DOHH2 (cell line): Measurements from ENCODE around the gene ITPKC.
A peak's percentile ranks its signal among the peaks of the same experiment; 100 is the strongest.

ENCODE experiments used
- H3F3A ChIP-seq: fragments of 200-600 bp; sonication (generic), shearing (Covaris generic); 2 replicates; pipeline ENCODE4 v1.6.0; 2016; ENCODE audit warnings: antibody characterized with exemption, mild to moderate bottlenecking; ENCODE audit not compliant: control insufficient read depth, insufficient read depth
- H3K27ac ChIP-seq: fragments of 200-600 bp; sonication (generic); 2 replicates; pipeline ENCODE4 v1.5.1; 2014; ENCODE audit warnings: low read depth, mild to moderate bottlenecking, low read length, moderate library complexity
- H3K27me3 ChIP-seq: fragments of 200-600 bp; sonication (generic); 2 replicates; pipeline ENCODE4 v1.6.1; 2014; ENCODE audit warnings: mild to moderate bottlenecking, low read length, mixed read lengths; ENCODE audit not compliant: control insufficient read depth
- H3K36me3 ChIP-seq: fragments of 200-600 bp; sonication (generic); 2 replicates; pipeline ENCODE4 v1.6.1; 2014; ENCODE audit warnings: mild to moderate bottlenecking, low read length, moderate library complexity, mixed read lengths; ENCODE audit not compliant: control insufficient read depth
- H3K4me1 ChIP-seq: fragments of 200-600 bp; sonication (generic); 2 replicates; pipeline ENCODE4 v1.6.1; 2014; ENCODE audit warnings: mild to moderate bottlenecking, low read length, mixed read lengths; ENCODE audit not compliant: control insufficient read depth
- H3K4me2 ChIP-seq: fragments of 200-600 bp; sonication (generic); 2 replicates; pipeline ENCODE4 v1.6.0; 2014; ENCODE audit warnings: mild to moderate bottlenecking, low read length, moderate library complexity
- H3K4me3 ChIP-seq: fragments of 200-600 bp; sonication (generic); 2 replicates; pipeline ENCODE4 v1.5.1; 2014; ENCODE audit warnings: mild to moderate bottlenecking, low read length, mixed read lengths
- H3K79me2 ChIP-seq: fragments of 200-600 bp; sonication (generic); 2 replicates; pipeline ENCODE4 v1.6.1; 2014; ENCODE audit warnings: mild to moderate bottlenecking, low read length, mixed read lengths; ENCODE audit not compliant: control insufficient read depth
- H3K9me2 ChIP-seq: fragments of 200-600 bp; sonication (generic); replicated peaks from 2 replicates; pipeline ENCODE4 v1.6.1; 2014; ENCODE audit warnings: mild to moderate bottlenecking, low read length, mixed read lengths; ENCODE audit not compliant: control insufficient read depth
- H3K9me3 ChIP-seq: fragments of 200-600 bp; sonication (generic); 2 replicates; pipeline ENCODE4 v1.6.1; 2014; ENCODE audit warnings: antibody characterized with exemption, low read length, mixed read lengths; ENCODE audit not compliant: control insufficient read depth, insufficient read depth
- H4K20me1 ChIP-seq: fragments of 200-600 bp; sonication (generic); 2 replicates; pipeline ENCODE4 v1.6.0; 2014; ENCODE audit warnings: low read depth, mild to moderate bottlenecking, antibody characterized with exemption, low read length, moderate library complexity; ENCODE audit not compliant: control insufficient read depth, insufficient read depth
- CTCF ChIP-seq: fragments of 200-600 bp; sonication (generic); IDR thresholded peaks from one replicate; pipeline ENCODE4 v1.5.1; 2014; ENCODE audit warnings: antibody characterized with exemption, mild to moderate bottlenecking, low read depth, low read length; ENCODE audit not compliant: poor library complexity, severe bottlenecking
- EZH2phosphoT487 ChIP-seq: fragments of 200-600 bp; sonication (generic); IDR thresholded peaks from 2 replicates; pipeline ENCODE4 v1.6.1; 2017; ENCODE audit warnings: borderline replicate concordance, mild to moderate bottlenecking, antibody characterized with exemption, low read length, moderate library complexity, mixed read lengths

ITPKC gene

GRCh38 chr19:40778706-40779284, 61.9 kb downstream of the ITPKC start:
- Histone ChIP-seq H3K4me1 (peaks cover 44% of the 10 kb centered on the region), H3K27me3 (no peaks in the 10 kb centered on the region), H3K9me3 (no peaks in the 10 kb centered on the region), H3K9me2 (no peaks in the 10 kb centered on the region), H3K4me3 (peak overlapping the region; percentile 89), H3K27ac (peak overlapping the region; percentile 99), H3K79me2 (peaks cover 12% of the 10 kb centered on the region), H3K36me3 (peaks cover 6% of the 10 kb centered on the region; the same call in 1 of the 2 replicates), H3K4me2 (peak overlapping the region; percentile 93), H3F3A (peaks cover 18% of the 10 kb centered on the region), H4K20me1 (no peaks in the 10 kb centered on the region)
- TF ChIP-seq EZH2phosphoT487: no peak
- no peak for TF ChIP-seq CTCF

GRCh38 chr19:40780582-40780981, 63.7 kb downstream of the ITPKC start:
- Histone ChIP-seq H3K36me3 (peaks cover 6% of the 10 kb centered on the region; the same call in 1 of the 2 replicates), H4K20me1 (no peaks in the 10 kb centered on the region), H3F3A (peaks cover 12% of the 10 kb centered on the region), H3K27ac (no peak overlapping the region), H3K4me3 (no peak overlapping the region), H3K79me2 (peaks cover 12% of the 10 kb centered on the region), H3K4me2 (no peak overlapping the region), H3K9me2 (no peaks in the 10 kb centered on the region), H3K4me1 (peaks cover 31% of the 10 kb centered on the region), H3K27me3 (no peaks in the 10 kb centered on the region), H3K9me3 (no peaks in the 10 kb centered on the region)
- TF ChIP-seq CTCF: no peak
- TF ChIP-seq EZH2phosphoT487: no peak

- Histone ChIP-seq H3K4me2 (no peak overlapping the region), H3K36me3 (peaks cover 6% of the 10 kb centered on the region; the same call in 1 of the 2 replicates), H3K9me2 (no peaks in the 10 kb centered on the region), H4K20me1 (no peaks in the 10 kb centered on the region), H3K27ac (no peak overlapping the region), H3K9me3 (no peaks in the 10 kb centered on the region), H3K27me3 (no peaks in the 10 kb centered on the region), H3F3A (peaks cover 12% of the 10 kb centered on the region), H3K4me1 (peaks cover 28% of the 10 kb centered on the region), H3K4me3 (no peak overlapping the region), H3K79me2 (peaks cover 12% of the 10 kb centered on the region)
- TF ChIP-seq CTCF (no peak), EZH2phosphoT487 (no peak)
These were observed 64.2 kb downstream of the ITPKC start for GRCh38 chr19:40781140-40781539.
